ENCODE results near the gene ERCC5. TPM values are rescaled to one million over a fixed set of nuclear protein-coding genes. Genes with fewer than 3 reads are reported as not detected.
A peak's percentile ranks its signal among the peaks of the same experiment; 100 is the strongest.

Gene ERCC5
- total and polyA plus RNA-seq, 2 donors (not counting 3 experiments of a cell fraction or from before 2014, with no cell fraction given): 12.5 to 40.1 TPM

GRCh38 chr13:102825400-102825799 lies 20.4 kb upstream of the ERCC5 start:
- H2AFZ ChIP-seq (ENCODE audit: low read depth, low read length): peak overlapping the region; percentile 11
- no peaks in the 10 kb centered on the region for H3K9me3 ChIP-seq (replicated peaks; ENCODE audit: control insufficient read depth, insufficient read depth, low read length)
- H3K4me1 ChIP-seq (ENCODE audit: control insufficient read depth, extremely low read depth, insufficient read depth, low read length): peaks cover 16% of the 10 kb centered on the region
- no TSS peak for BruUV-seq (replicated peaks)
- dilution Hi-C loops (cut with MboI; ENCODE audit: extremely low pct_ligation_motif_present, low sequenced_read_pairs): no loop called here
- H3K4me2 ChIP-seq (ENCODE audit: insufficient read depth, low read length): peak overlapping the region; percentile 93
- H4K20me1 ChIP-seq (replicated peaks; ENCODE audit: control insufficient read depth, extremely low read depth, insufficient read depth, low read length): no peaks in the 10 kb centered on the region
- no peaks in the 10 kb centered on the region for H3K79me2 ChIP-seq (ENCODE audit: control insufficient read depth, insufficient read depth, low read length)
- no peaks in the 10 kb centered on the region for H3K27me3 ChIP-seq (ENCODE audit: control insufficient read depth in 2 of 2, insufficient read depth in 2 of 2, low read length in 2 of 2)
- POLR2A ChIA-PET: no interaction called here
- no peak for DNase-seq (ENCODE audit: low read depth, low spot score)
- CTCF ChIA-PET: interaction anchor here (0.9 to 1.5 kb wide), 5 partner anchors 18 to 269 kb away, joined by 3 to 5 read pairs (median 5); no protein-coding TSS in a partner anchor
- no peaks in the 10 kb centered on the region for H3K9me1 ChIP-seq (replicated peaks; ENCODE audit: control insufficient read depth, extremely low read depth, insufficient read depth, low read length)
- peak overlapping the region; percentile 42 for H3K27ac ChIP-seq (ENCODE audit: insufficient read depth, low read depth, low read length)
- intact Hi-C loops (cut with micrococcal nuclease): no loop called here
- no peak for FAIRE-seq
- no peak overlapping the region for H3K9ac ChIP-seq (replicated peaks; ENCODE audit: extremely low read depth, insufficient read depth, low read length)
- H3K36me3 ChIP-seq (ENCODE audit: control insufficient read depth in 2 of 2, extremely low read depth in 1 of 2, insufficient read depth in 2 of 2, low read length in 2 of 2): peaks cover 4 to 7% of the 10 kb centered on the region in 2 experiments
- no peak overlapping the region for H3K4me3 ChIP-seq (replicated peaks in 1 of 3; ENCODE audit: insufficient read depth in 1 of 3, low read depth in 1 of 3, low read length in 3 of 3)
- TF ChIP-seq MYC (IDR thresholded peaks at IDR 0.05; ENCODE audit: low read depth, low read length) (no peak), GATA2 (IDR thresholded peaks at IDR 0.05; ENCODE audit: insufficient read depth, insufficient read length, low read depth, low read length) (no peak), MAX (IDR thresholded peaks at IDR 0.05; ENCODE audit: insufficient read depth, insufficient read length) (no peak), POLR2A (IDR thresholded peaks at IDR 0.05; ENCODE audit: low read depth, low read length) (no peak), POLR2AphosphoS5 (IDR thresholded peaks at IDR 0.05; ENCODE audit: insufficient read depth, low read depth, low read length) (no peak), EZH2 (IDR thresholded peaks at IDR 0.05; ENCODE audit: borderline replicate concordance, low read depth, low read length, severe bottlenecking) (no peak), JUN (IDR thresholded peaks at IDR 0.05; ENCODE audit: borderline replicate concordance, insufficient read depth, insufficient read length, low read depth) (no peak), CTCF (IDR thresholded peaks at IDR 0.05; ENCODE audit: extremely low read depth in 1 of 2, insufficient read depth in 1 of 2, low read depth in 1 of 2, low read length in 2 of 2) (no peak), FOS (IDR thresholded peaks at IDR 0.05; ENCODE audit: borderline replicate concordance, insufficient read depth, low read length) (no peak)
